HUES48 (cell line): ENCODE data around the gene ADGRD1.

Source experiments
- H3K27ac ChIP-seq: one replicate; pipeline ENCODE4 v1.7.0; 2013; ENCODE audit warnings: low read depth, low read length, inconsistent platforms
- H3K27me3 ChIP-seq: 2 replicates; pipeline ENCODE4 v1.6.1; 2013; ENCODE audit warnings: mild to moderate bottlenecking, low read length; ENCODE audit not compliant: control insufficient read depth, insufficient read depth
- H3K36me3 ChIP-seq: 2 replicates; pipeline ENCODE4 v1.6.1; 2013; ENCODE audit warnings: low read length; ENCODE audit not compliant: control insufficient read depth, insufficient read depth
- H3K4me1 ChIP-seq: 2 replicates; pipeline ENCODE4 v1.6.1; 2013; ENCODE audit warnings: mild to moderate bottlenecking, low read length; ENCODE audit not compliant: control insufficient read depth, insufficient read depth
- H3K4me3 ChIP-seq: 2 replicates; pipeline ENCODE4 v1.5.1; 2013; ENCODE audit warnings: mild to moderate bottlenecking, low read depth, low read length
- H3K9ac ChIP-seq: 2 replicates; pipeline ENCODE4 v1.6.1; 2013; ENCODE audit warnings: mild to moderate bottlenecking, low read depth, low read length, moderate library complexity
- H3K9me3 ChIP-seq: 2 replicates; pipeline ENCODE4 v1.6.1; 2013; ENCODE audit warnings: low read length; ENCODE audit not compliant: control insufficient read depth, insufficient read depth

ADGRD1 gene

DNA sequence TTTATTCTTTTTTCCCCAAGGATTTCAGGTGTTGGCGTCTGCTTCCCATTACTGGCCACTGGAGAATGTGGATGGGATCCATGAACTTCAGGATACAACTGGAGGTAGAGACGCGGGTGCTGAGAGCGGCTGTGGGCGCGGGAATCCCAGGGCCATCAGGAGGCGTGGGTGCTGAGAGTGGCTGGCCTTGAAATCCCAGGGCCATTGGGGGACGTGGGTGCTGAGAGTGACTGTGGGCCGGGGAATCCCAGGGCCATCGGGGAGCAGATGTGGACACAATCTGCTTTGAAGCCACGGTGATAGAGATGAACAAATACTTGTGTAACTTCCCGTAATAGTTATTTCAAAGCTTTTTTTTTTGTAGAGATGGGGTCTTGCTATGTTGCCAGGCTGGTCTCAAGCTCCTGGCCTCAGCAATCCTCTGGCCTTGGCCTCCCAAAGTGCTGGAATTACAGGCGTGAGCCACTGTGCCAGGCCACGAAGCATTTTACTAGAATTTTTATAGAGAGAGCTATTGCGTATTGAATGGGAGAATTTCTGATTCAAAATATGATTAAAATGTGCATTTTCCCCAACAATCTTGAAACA is 12.8 kb downstream of the ADGRD1 start:
- H3K36me3 ChIP-seq: no peaks in the 10 kb centered on the region
- H3K27ac ChIP-seq: no peak overlapping the region
- no peaks in the 10 kb centered on the region for H3K27me3 ChIP-seq
- H3K4me3 ChIP-seq: no peak overlapping the region
- no peaks in the 10 kb centered on the region for H3K9me3 ChIP-seq
- H3K4me1 ChIP-seq: no peaks in the 10 kb centered on the region
- no peak overlapping the region for H3K9ac ChIP-seq

DNA sequence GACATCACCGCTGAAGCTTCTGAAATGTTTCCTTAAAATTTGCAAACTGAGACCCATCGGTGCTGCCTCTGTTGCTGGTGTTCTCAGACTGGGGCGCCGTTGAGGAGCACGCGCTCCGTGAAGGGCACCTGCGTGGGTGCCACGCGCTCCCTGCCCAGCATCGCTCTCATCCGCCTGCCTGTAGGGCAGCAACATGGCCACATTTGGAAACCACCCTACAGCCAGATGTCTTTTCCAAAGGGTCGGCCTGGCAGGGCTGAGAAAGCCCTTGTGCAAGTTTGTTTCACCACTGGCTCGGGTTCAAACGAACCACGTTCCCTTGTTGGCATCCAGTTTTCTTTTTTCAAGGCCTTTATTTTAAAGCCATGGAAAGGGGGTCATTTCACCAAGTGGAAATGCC is 13.9 kb downstream of the ADGRD1 start:
- Histone ChIP-seq H3K9me3 (no peaks in the 10 kb centered on the region), H3K27me3 (no peaks in the 10 kb centered on the region), H3K4me1 (no peaks in the 10 kb centered on the region), H3K27ac (no peak overlapping the region), H3K4me3 (no peak overlapping the region), H3K36me3 (no peaks in the 10 kb centered on the region), H3K9ac (no peak overlapping the region)

DNA sequence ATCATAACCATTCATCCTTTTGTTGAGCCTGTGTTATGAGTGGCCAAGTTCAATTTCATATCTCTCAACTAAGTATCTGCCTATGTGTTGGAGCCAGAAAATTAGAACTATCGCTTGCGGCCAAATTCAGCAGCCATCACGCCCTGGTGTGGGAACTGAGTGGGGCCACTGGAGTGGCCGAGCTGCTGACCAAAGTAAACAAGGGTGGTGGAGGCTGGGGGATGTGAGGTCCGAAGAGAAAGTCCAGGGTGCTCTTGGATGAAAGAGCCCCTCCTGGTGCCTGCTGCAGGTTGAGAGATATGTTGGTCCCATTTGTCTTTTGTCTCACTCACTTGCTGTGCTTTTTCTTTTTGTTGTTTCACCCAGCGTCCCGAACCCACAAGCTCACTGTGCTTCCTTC is 14.9 kb downstream of the ADGRD1 start:
- Histone ChIP-seq H3K27me3 (no peaks in the 10 kb centered on the region), H3K4me3 (no peak overlapping the region), H3K27ac (no peak overlapping the region), H3K36me3 (no peaks in the 10 kb centered on the region), H3K4me1 (no peaks in the 10 kb centered on the region), H3K9ac (no peak overlapping the region), H3K9me3 (no peaks in the 10 kb centered on the region)

DNA sequence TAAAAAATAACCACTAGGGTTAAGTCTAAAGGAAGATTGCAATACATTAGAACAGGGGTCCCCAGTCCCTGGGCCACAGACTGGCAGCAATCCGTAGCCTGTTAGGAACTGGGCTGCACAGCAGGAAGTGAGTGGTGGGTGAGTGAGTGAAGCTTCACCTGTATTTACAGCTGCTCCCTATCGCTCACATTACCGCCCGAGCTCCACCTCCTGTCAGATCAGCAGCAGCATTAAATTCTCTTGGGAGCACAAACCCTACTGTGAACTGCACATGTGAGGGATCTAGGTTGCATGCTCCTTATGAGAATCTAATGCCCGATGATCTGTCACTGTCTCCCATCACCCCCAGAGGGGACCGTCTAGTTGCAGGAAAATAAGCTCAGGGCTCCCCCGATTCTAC is 15.5 kb downstream of the ADGRD1 start:
- H3K4me3 ChIP-seq: no peak overlapping the region
- no peak overlapping the region for H3K9ac ChIP-seq
- H3K4me1 ChIP-seq: no peaks in the 10 kb centered on the region
- H3K36me3 ChIP-seq: no peaks in the 10 kb centered on the region
- H3K27me3 ChIP-seq: no peaks in the 10 kb centered on the region
- H3K9me3 ChIP-seq: no peaks in the 10 kb centered on the region
- no peak overlapping the region for H3K27ac ChIP-seq

DNA sequence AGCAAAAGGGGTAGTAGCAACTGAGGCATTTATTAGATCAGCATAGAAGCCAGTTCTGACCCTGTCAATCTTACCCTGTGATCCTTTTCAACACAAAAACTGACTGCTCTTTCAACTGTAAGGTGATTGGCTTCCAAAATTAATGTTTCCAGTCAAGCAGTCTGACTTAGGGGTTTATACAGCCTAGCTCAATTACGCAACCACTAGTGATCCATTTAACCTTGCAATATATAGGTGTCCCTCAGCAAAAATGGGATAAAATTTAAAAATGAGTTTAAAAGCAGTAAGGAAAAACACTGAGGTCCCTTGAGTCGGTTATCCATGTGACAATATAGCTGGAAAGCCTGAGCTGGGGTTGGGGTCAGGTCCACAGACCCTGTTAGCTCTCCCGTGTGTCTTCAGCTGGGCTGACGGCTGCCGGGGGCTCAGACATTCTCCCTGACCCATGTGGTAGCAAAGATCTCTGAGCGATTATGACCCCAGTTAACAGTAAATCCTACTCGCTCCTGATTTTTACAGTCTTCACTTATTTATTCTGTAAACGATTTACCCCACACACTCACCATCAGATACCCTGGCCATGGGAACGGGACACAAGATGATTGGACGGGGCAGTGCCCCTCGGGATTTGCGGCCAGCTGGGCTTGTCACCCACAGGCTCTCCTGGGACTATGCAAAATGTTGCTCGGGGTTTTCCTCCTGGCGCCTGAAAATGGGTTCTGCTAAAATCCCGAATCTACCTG is 16.6 kb downstream of the ADGRD1 start:
- Histone ChIP-seq H3K36me3 (no peaks in the 10 kb centered on the region), H3K9ac (no peak overlapping the region), H3K27ac (no peak overlapping the region), H3K9me3 (no peaks in the 10 kb centered on the region), H3K4me1 (no peaks in the 10 kb centered on the region), H3K27me3 (no peaks in the 10 kb centered on the region), H3K4me3 (no peak overlapping the region)

DNA sequence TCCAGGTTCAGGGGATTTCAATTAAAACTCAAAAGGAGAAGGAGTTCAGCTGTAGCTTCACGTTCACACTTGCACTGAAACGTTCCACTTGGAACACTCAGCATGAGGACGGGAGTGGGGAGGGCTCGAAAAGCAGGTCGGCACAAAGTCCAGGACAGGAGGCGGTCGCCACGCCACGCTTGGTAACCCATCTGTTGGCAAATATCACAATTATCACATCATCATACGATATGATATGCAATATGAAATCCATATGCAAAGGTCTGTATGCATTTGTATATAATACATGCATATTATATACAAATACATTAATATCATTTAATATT is 17.2 kb downstream of the ADGRD1 start:
- no peaks in the 10 kb centered on the region for H3K4me1 ChIP-seq
- no peak overlapping the region for H3K27ac ChIP-seq
- H3K9me3 ChIP-seq: no peaks in the 10 kb centered on the region
- no peak overlapping the region for H3K9ac ChIP-seq
- H3K27me3 ChIP-seq: no peaks in the 10 kb centered on the region
- no peak overlapping the region for H3K4me3 ChIP-seq
- no peaks in the 10 kb centered on the region for H3K36me3 ChIP-seq

DNA sequence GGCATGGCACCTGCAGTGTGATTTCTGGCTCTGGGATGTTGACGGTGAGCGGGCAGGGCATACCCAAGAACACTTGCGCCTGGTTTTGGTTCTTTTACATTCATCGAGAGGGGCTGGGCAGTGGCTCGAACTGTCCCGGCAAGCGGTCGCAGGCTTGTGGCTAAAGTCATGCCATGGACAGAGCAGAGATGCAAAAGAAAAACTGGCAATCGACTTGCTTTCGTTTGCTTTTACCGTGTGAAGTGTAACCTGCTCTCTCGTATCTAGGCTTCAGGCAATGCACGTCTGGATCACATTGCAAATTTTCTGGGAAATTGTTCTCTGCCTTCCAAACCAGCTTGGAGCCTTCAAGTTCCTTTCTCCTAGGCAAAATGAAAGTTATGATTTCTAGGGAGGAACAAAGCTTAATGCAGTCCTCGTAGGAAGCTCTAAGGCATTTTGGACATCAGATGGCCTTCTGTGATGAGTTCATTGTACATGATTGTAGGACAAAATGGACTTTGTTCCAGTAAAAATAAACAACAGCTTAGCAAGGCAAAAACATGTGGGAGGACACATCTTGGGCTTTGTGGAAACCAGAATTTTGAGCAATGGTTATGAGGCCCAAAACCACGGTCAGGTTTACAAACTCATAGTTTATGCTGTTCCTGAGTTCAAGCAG is 18.3 kb downstream of the ADGRD1 start:
- no peaks in the 10 kb centered on the region for H3K9me3 ChIP-seq
- H3K27me3 ChIP-seq: no peaks in the 10 kb centered on the region
- no peaks in the 10 kb centered on the region for H3K36me3 ChIP-seq
- no peak overlapping the region for H3K9ac ChIP-seq
- H3K4me3 ChIP-seq: no peak overlapping the region
- no peaks in the 10 kb centered on the region for H3K4me1 ChIP-seq
- no peak overlapping the region for H3K27ac ChIP-seq

DNA sequence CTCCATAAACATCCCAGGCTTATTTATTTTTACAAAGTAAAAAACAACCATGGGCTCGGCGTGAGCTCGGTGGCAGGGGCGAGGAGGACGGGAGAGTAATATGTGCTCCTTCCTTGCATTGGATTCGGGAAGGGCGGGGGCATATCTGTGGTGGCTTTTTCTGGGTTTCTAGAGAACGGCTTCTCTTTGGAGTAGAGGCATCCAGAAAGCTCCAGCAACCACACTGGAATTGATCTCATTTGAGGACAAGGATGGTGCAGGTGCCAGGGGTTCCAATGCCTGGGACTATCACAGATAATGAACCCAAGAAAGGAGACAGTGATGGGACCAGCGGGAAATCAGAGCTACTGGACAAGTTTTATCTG is 18.9 kb downstream of the ADGRD1 start:
- Histone ChIP-seq H3K4me3 (no peak overlapping the region), H3K9me3 (no peaks in the 10 kb centered on the region), H3K27ac (no peak overlapping the region), H3K36me3 (no peaks in the 10 kb centered on the region), H3K27me3 (no peaks in the 10 kb centered on the region), H3K4me1 (no peaks in the 10 kb centered on the region), H3K9ac (no peak overlapping the region)

DNA sequence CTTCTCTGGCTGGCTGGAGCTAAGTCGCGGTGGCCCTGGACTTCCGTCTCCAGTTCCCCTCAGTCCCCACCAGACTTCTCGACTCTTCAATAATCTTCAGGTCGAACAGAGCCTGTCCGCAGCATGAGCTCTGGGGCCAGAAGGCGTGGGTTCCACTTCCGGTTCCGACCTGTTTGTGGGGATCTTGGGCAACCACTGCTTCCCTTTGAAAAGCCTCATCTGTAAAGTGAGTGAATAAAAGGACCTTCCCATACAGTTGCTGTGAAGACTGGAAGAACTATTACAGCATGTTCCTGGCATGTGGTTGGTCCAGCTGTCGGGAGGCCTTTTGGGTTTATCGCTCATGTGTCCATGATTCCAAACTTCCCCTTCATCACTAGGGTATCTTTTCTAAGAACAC is 19.4 kb downstream of the ADGRD1 start:
- Histone ChIP-seq H3K27ac (no peak overlapping the region), H3K9me3 (no peaks in the 10 kb centered on the region), H3K27me3 (no peaks in the 10 kb centered on the region), H3K9ac (no peak overlapping the region), H3K4me3 (no peak overlapping the region), H3K4me1 (no peaks in the 10 kb centered on the region), H3K36me3 (no peaks in the 10 kb centered on the region)

DNA sequence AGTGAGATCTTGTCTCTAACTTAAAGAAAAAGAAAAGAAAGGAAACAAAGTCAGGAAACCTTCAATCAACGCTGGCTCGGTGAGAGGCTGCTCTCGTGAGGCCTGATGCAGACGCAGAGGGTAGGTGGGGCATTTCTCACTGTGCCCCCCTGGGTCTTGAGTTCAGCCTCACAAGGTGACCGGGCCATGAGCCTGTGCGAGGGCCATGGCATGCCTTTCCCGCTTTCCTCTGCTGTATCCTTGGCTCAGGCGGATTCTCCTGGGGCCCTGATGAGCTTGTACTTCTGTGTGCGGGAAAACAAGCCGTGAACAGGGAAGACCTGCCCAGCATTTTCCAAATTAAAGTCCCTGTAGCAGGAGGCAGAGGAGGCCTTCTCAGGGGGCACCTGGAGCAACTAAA is 20.2 kb downstream of the ADGRD1 start:
- Histone ChIP-seq H3K27ac (no peak overlapping the region), H3K9me3 (no peaks in the 10 kb centered on the region), H3K4me3 (no peak overlapping the region), H3K4me1 (no peaks in the 10 kb centered on the region), H3K27me3 (no peaks in the 10 kb centered on the region), H3K36me3 (no peaks in the 10 kb centered on the region), H3K9ac (no peak overlapping the region)

DNA sequence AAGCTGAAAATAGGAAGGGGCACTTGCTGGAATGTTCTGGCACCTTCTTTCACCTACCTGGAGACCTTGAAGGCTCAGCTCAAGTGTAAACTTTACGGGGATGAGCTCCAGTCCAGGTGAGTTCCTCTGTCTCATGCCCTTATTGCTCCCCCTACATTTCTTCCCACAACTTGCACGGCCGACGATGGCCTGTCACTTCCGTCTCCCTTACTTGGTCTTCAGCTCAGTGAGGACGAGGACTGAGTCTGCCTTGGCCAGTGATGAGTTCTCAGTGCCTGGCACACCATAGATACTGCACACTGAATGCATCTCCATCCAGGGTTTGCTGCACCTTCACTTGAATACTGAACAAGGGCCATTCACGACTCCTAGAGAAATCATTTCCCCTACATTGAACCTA is 21.4 kb downstream of the ADGRD1 start:
- no peaks in the 10 kb centered on the region for H3K4me1 ChIP-seq
- H3K9me3 ChIP-seq: no peaks in the 10 kb centered on the region
- H3K36me3 ChIP-seq: no peaks in the 10 kb centered on the region
- no peaks in the 10 kb centered on the region for H3K27me3 ChIP-seq
- no peak overlapping the region for H3K4me3 ChIP-seq
- no peak overlapping the region for H3K9ac ChIP-seq
- no peak overlapping the region for H3K27ac ChIP-seq
